Measurements from ENCODE around the gene CTPS1. TPM values are rescaled to one million over a fixed set of nuclear protein-coding genes. Genes with fewer than 3 reads are reported as not detected.

The CTPS1 gene
- total RNA-seq, 1 donor from 2014 or later, result 21.7 TPM

DNA sequence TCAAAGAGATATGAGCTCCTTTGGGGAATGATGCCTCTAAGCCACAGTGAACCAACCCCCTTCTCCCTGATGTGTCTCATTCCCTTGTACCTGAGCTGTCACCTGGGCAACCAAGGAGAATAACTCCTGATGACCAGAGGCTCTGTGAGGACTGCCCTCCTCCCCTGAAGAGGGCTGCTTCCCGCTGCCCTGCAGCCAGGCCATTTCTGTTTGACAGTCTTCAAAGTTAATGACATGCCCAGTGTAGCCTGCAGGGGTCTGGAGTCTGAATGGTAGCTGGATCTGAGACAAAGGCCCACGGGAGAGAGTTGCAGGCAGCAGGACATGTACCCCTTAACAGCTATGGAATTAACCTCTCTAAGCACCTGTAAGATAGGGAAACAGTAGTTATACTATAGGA, 45.5 kb downstream of the CTPS1 start:
- peaks cover 8% of the 10 kb centered on the region for H3K36me3 ChIP-seq
- intact Hi-C loops (cut with DNase I), result no loop called here
- no peak for TF ChIP-seq CTCF (IDR thresholded peaks at IDR 0.05)
- H3K4me1 ChIP-seq, result peaks cover 6% of the 10 kb centered on the region
- no peaks in the 10 kb centered on the region for H3K9me3 ChIP-seq
- H3K27ac ChIP-seq, result no peak overlapping the region
- no peak for DNase-seq
- H3K27me3 ChIP-seq, result no peaks in the 10 kb centered on the region
- no peak overlapping the region for H3K4me3 ChIP-seq
- ATAC-seq, result no peak

DNA sequence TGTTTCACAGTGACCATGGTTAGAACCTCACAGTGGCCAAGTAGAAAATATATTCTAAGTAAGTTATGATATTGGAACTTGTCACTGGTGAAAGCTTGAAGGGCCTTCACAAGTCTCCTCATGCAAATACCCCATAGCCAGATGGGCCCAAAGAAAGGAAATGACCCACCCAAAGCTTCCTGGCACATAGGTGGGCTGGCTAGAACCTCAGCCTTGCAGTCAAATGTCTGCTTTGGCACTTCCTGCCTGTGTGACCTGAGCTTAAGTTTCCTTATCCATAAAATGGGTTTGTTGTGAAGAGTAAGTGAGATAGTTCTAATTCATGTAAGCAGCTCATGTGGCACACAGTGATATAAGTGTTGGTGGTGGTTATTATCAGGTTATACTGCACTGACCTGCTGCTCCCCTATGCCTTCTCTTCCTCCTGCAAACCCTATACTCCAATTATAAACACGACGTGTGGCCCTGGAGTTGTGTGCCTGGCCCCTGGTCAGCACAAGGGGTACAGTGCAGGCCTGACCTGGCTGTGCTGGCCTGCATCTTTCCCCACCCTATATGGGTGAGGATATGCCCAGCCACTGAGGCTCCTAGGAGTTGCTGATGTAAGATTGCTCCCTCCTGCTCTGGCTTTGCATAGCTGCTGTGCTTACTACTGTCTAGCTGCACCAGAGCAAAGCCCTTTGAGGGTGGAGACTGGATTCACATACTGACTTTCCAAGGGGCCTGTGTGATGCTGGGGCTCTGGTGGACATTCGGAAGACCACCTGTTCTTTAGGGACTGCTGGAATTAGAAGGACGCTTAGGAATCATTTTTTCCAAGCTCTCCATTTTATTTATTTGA, 46.7 kb downstream of the CTPS1 start:
- no peak for TF ChIP-seq CTCF (IDR thresholded peaks at IDR 0.05)
- no peak overlapping the region for H3K4me3 ChIP-seq
- H3K27ac ChIP-seq, result no peak overlapping the region
- DNase-seq, result no peak
- H3K9me3 ChIP-seq, result no peaks in the 10 kb centered on the region
- ATAC-seq, result no peak
- no peaks in the 10 kb centered on the region for H3K27me3 ChIP-seq
- intact Hi-C loops (cut with DNase I), result no loop called here
- peaks cover 6% of the 10 kb centered on the region for H3K4me1 ChIP-seq
- peaks cover 20% of the 10 kb centered on the region for H3K36me3 ChIP-seq

DNA sequence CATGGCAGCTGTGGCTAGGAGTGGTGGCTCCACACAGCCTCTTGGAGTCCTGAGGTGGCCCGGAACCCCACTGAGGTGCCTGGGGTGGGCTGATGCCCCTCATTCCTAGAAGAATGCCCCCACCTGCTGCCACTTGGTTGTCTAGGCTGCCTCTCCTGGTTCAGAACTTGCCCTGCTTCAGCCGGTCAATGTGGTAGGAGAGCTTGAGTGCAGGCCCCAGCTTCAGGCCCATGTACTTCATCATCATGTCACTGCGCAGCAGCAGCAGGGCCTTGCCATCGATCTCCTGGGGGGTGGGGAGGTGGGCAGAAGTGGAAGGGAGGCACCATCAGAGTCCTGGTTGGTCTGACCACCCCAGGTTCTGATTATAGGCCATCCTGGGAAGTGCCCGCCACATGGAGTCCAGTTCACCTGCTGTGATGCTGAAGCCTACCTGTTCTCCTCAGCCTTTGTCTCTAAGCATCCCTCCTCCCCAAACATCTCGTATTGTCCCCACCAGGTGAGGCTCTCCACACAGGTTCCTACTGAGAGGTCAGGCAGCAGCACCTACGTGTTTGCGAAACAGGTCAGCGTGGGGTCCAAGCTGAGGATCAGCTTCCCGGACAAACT, 48.6 kb downstream of the CTPS1 start:
- ATAC-seq (no peak), DNase-seq (no peak)
- Histone ChIP-seq H3K27me3 (no peaks in the 10 kb centered on the region), H3K36me3 (peaks cover 27% of the 10 kb centered on the region), H3K9me3 (no peaks in the 10 kb centered on the region), H3K4me3 (no peak overlapping the region), H3K27ac (no peak overlapping the region), H3K4me1 (no peaks in the 10 kb centered on the region)
- no peak for TF ChIP-seq CTCF (IDR thresholded peaks at IDR 0.05)
- intact Hi-C loops (cut with DNase I), result no loop called here

GRCh38 chr1:41030872-41031616, 51.5 kb downstream of the CTPS1 start:
- DNase-seq (no peak), ATAC-seq (no peak)
- no peak overlapping the region for H3K27ac ChIP-seq
- intact Hi-C loops (cut with DNase I), result no loop called here
- no peaks in the 10 kb centered on the region for H3K4me1 ChIP-seq
- peaks cover 37% of the 10 kb centered on the region for H3K36me3 ChIP-seq
- no peaks in the 10 kb centered on the region for H3K9me3 ChIP-seq
- H3K27me3 ChIP-seq, result no peaks in the 10 kb centered on the region
- no peak for TF ChIP-seq CTCF (IDR thresholded peaks at IDR 0.05)
- H3K4me3 ChIP-seq, result no peak overlapping the region

DNA sequence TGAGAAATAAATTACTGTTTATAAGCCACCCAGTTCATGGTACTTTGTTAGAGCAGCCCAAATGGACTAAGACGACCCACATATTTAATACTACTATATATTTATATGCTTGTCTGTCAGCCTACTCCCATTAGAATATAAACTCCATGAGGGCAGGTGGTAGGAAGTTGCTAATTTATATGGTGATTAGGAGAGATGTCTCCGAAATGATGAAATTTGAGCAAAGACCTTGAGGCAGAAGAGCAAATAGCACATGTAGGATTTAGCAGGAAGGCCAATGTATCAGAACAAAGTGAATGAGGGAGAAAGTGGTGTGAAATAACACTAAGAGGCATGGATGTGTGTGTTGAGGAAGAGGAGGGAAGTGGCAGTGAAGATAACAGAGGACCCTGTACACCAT, 52.7 kb downstream of the CTPS1 start:
- TF ChIP-seq CTCF (IDR thresholded peaks at IDR 0.05), result no peak
- Histone ChIP-seq H3K9me3 (no peaks in the 10 kb centered on the region), H3K4me1 (no peaks in the 10 kb centered on the region), H3K36me3 (peaks cover 48% of the 10 kb centered on the region), H3K27me3 (no peaks in the 10 kb centered on the region), H3K4me3 (no peak overlapping the region), H3K27ac (no peak overlapping the region)
- intact Hi-C loops (cut with DNase I), result no loop called here
- ATAC-seq (no peak), DNase-seq (no peak)
